ENCODE results near the gene MGAT4D. TPM values are rescaled to one million over a fixed set of nuclear protein-coding genes. Genes with fewer than 3 reads are reported as not detected.
"Not testable (repeated sequence)": the region's sequence is repeated elsewhere in the genome, so short reads cannot be mapped to it uniquely, and the experiment has no call there.

MGAT4D gene
- polyA plus RNA-seq, 1 of the 3 experiments (the other 2 are of a cell fraction): not detected

- H3K4me2 ChIP-seq, POLR2A ChIA-PET: not testable (repeated sequence)
- CTCF ChIA-PET: interaction anchor here (1.0 kb wide), 1 partner anchor 96 kb away, joined by 3 read pairs; no protein-coding TSS in a partner anchor
These were observed 15.7 kb upstream of the MGAT4D start for GRCh38 chr4:140513765-140514164.

GRCh38 chr4:140504261-140504660 is 6.2 kb upstream of the MGAT4D start:
- H3K9me2 ChIP-seq: no peaks in the 10 kb centered on the region
- H4K20me1 ChIP-seq (ENCODE audit: insufficient read depth): no peaks in the 10 kb centered on the region
- no peak for DNase-seq
- ChIA-PET POLR2A (no interaction called here), CTCF (interaction anchor here (1.0 kb wide), 1 partner anchor 145 kb away, joined by 3 read pairs; no protein-coding TSS in a partner anchor)
- no peak overlapping the region for H3K27ac ChIP-seq (ENCODE audit: low read depth in 2 of 2, low read length in 1 of 2)
- no peak overlapping the region for H3K4me3 ChIP-seq (ENCODE audit: low read depth in 2 of 2, low read length in 1 of 2)
- no peaks in the 10 kb centered on the region for H3K4me1 ChIP-seq (ENCODE audit: control insufficient read depth in 1 of 2, insufficient read depth in 2 of 2, low read depth in 1 of 2, low read length in 1 of 2)
- H3K27me3 ChIP-seq (ENCODE audit: insufficient read depth): 0 out of 2 replicates have a peak, but pooled peaks cover 10% of the 10 kb centered on the region
- no peaks in the 10 kb centered on the region for H3K79me2 ChIP-seq (ENCODE audit: insufficient read depth)
- no peak overlapping the region for H3K4me2 ChIP-seq
- no peaks in the 10 kb centered on the region for H3K9me3 ChIP-seq
- H3K9ac ChIP-seq: no peak overlapping the region
- no peaks in the 10 kb centered on the region for H3K36me3 ChIP-seq (replicated peaks in 1 of 2; ENCODE audit: control insufficient read depth in 1 of 2, insufficient read depth in 2 of 2, low read length in 1 of 2)
- no peak overlapping the region for H2AFZ ChIP-seq (ENCODE audit: low read depth)
- no peak for TF ChIP-seq GABPA (IDR thresholded peaks at IDR 0.05; ENCODE audit: low read depth)
- no peak for TF ChIP-seq GATA2 (CRISPR knock-in tag; IDR thresholded peaks at IDR 0.05)
- TF ChIP-seq USF2 (IDR thresholded peaks at IDR 0.05; ENCODE audit: borderline replicate concordance, low read depth, low read length): no peak
- no peaks in the 10 kb centered on the region for H3F3A ChIP-seq (replicated peaks; ENCODE audit: insufficient read depth)

More at GRCh38 chr4:140513765-140514164, 15.7 kb upstream of the MGAT4D start:
- H3K9me2 ChIP-seq; H3K9ac ChIP-seq; H3K9me3 ChIP-seq; H3K36me3 ChIP-seq (replicated peaks in 1 of 2; ENCODE audit: control insufficient read depth in 1 of 2, insufficient read depth in 2 of 2, low read length in 1 of 2); H3K27ac ChIP-seq (ENCODE audit: low read depth in 2 of 2, low read length in 1 of 2); H3K79me2 ChIP-seq (ENCODE audit: insufficient read depth); H3F3A ChIP-seq (replicated peaks; ENCODE audit: insufficient read depth); H4K20me1 ChIP-seq (ENCODE audit: insufficient read depth); DNase-seq; H3K27me3 ChIP-seq (ENCODE audit: insufficient read depth); H3K4me1 ChIP-seq (ENCODE audit: control insufficient read depth in 1 of 2, insufficient read depth in 2 of 2, low read depth in 1 of 2, low read length in 1 of 2); H3K4me3 ChIP-seq (ENCODE audit: low read depth in 2 of 2, low read length in 1 of 2); H2AFZ ChIP-seq (ENCODE audit: low read depth): not testable (repeated sequence)
- 60% methylated on average over 5 of the region's 5 CpGs for WGBS (ENCODE audit: low lambda C conversion rate)

- no peaks in the 10 kb centered on the region for H3K79me2 ChIP-seq (ENCODE audit: insufficient read depth)
- H3K9ac ChIP-seq: no peak overlapping the region
- H3F3A ChIP-seq (replicated peaks; ENCODE audit: insufficient read depth): no peaks in the 10 kb centered on the region
- H3K27me3 ChIP-seq (ENCODE audit: insufficient read depth): 0 out of 2 replicates have a peak, but pooled peaks cover 10% of the 10 kb centered on the region
- POLR2A ChIA-PET: no interaction called here
- no peaks in the 10 kb centered on the region for H3K9me3 ChIP-seq
- 27% methylated on average over 4 of the region's 4 CpGs for WGBS (ENCODE audit: low lambda C conversion rate)
- H3K4me2 ChIP-seq: no peak overlapping the region
- H3K9me2 ChIP-seq: no peaks in the 10 kb centered on the region
- H3K4me1 ChIP-seq (ENCODE audit: control insufficient read depth in 1 of 2, insufficient read depth in 2 of 2, low read depth in 1 of 2, low read length in 1 of 2): no peaks in the 10 kb centered on the region
- CTCF ChIA-PET: no interaction called here
- H3K4me3 ChIP-seq (ENCODE audit: low read depth in 2 of 2, low read length in 1 of 2): no peak overlapping the region
- no peaks in the 10 kb centered on the region for H3K36me3 ChIP-seq (replicated peaks in 1 of 2; ENCODE audit: control insufficient read depth in 1 of 2, insufficient read depth in 2 of 2, low read length in 1 of 2)
- DNase-seq: no peak
- H2AFZ ChIP-seq (ENCODE audit: low read depth): no peak overlapping the region
- TF ChIP-seq NFIC (IDR thresholded peaks at IDR 0.05; ENCODE audit: borderline replicate concordance) (no peak), POLR2AphosphoS5 (IDR thresholded peaks at IDR 0.05; ENCODE audit: low read depth, low read length) (no peak), EP300 (IDR thresholded peaks at IDR 0.05; ENCODE audit: borderline replicate concordance in 1 of 2, low read depth in 1 of 2, low read length in 1 of 2) (no peak), RCOR1 (IDR thresholded peaks at IDR 0.05; ENCODE audit: low read length) (no peak), JUND (IDR thresholded peaks at IDR 0.05) (no peak), FOXM1 (IDR thresholded peaks at IDR 0.05; ENCODE audit: low read depth) (no peak), NRF1 (IDR thresholded peaks at IDR 0.05; ENCODE audit: low read depth, low read length) (no peak), EZH2phosphoT487 (IDR thresholded peaks at IDR 0.05; ENCODE audit: borderline replicate concordance, low read depth) (no peak), GATA2 (CRISPR knock-in tag; IDR thresholded peaks at IDR 0.05) (no peak), IRF3 (IDR thresholded peaks at IDR 0.05; ENCODE audit: low read depth, low read length) (no peak), TEAD4 (IDR thresholded peaks at IDR 0.05; ENCODE audit: borderline replicate concordance, insufficient read depth) (no peak), GABPA (IDR thresholded peaks at IDR 0.05; ENCODE audit: low read depth) (no peak), RXRA (IDR thresholded peaks at IDR 0.05; ENCODE audit: borderline replicate concordance, low read depth) (no peak), USF2 (IDR thresholded peaks at IDR 0.05; ENCODE audit: borderline replicate concordance, low read depth, low read length) (no peak), SMC3 (IDR thresholded peaks at IDR 0.05; ENCODE audit: low read depth, low read length) (no peak), PBX3 (IDR thresholded peaks at IDR 0.05) (no peak), RFX5 (IDR thresholded peaks at IDR 0.05; ENCODE audit: low read length) (no peak), SIN3A (IDR thresholded peaks at IDR 0.05; ENCODE audit: borderline replicate concordance, low read depth, low read length) (no peak), FOSL2 (IDR thresholded peaks at IDR 0.05; ENCODE audit: borderline replicate concordance, low read depth) (no peak)
- no peaks in the 10 kb centered on the region for H4K20me1 ChIP-seq (ENCODE audit: insufficient read depth)
- H3K27ac ChIP-seq (ENCODE audit: low read depth in 2 of 2, low read length in 1 of 2): no peak overlapping the region
These were observed 1.3 kb upstream of the MGAT4D start for GRCh38 chr4:140499391-140499790.
